MG63 (cell line): ENCODE data around the gene WNT3. TPM values are rescaled to one million over a fixed set of nuclear protein-coding genes. Genes with fewer than 3 reads are reported as not detected.
A peak's percentile ranks its signal among the peaks of the same experiment; 100 is the strongest.
"Not testable (repeated sequence)": the region's sequence is repeated elsewhere in the genome, so short reads cannot be mapped to it uniquely, and the experiment has no call there.

Experiments used
- DNase-seq: peaks from one replicate; pipeline ENCODE4 v3.0.0-alpha.2; 2020
- H3K27me3 ChIP-seq: fragments of 250-450 bp; sonication (Bioruptor Pico); 2 replicates; pipeline ENCODE4 v1.5.1; 2020; ENCODE audit warnings: mild to moderate bottlenecking, moderate library complexity
- H3K36me3 ChIP-seq: fragments of 250-450 bp; sonication (Bioruptor Pico); 2 replicates; pipeline ENCODE4 v1.5.1; 2020; ENCODE audit warnings: mild to moderate bottlenecking, moderate library complexity
- H3K4me3 ChIP-seq: fragments of 250-450 bp; sonication (Bioruptor Pico); 2 replicates; pipeline ENCODE4 v1.5.1; 2020; ENCODE audit warnings: mild to moderate bottlenecking, moderate library complexity
- H3K9me3 ChIP-seq: fragments of 250-450 bp; sonication (Bioruptor Pico); 2 replicates; pipeline ENCODE4 v1.5.1; 2020; ENCODE audit warnings: mild to moderate bottlenecking, moderate library complexity
- total RNA-seq: library from RNA; depleted of rRNA; stranded (reverse); fragments of >200 nt; shearing (Covaris generic); gene quantifications from 2 replicates; pipeline ENCODE4 v1.2.3, GENCODE V29; 2014; ENCODE audit warnings: low replicate concordance

WNT3 gene
- total RNA-seq, 1 experiment from 2014 or later = 5.6 TPM

DNA sequence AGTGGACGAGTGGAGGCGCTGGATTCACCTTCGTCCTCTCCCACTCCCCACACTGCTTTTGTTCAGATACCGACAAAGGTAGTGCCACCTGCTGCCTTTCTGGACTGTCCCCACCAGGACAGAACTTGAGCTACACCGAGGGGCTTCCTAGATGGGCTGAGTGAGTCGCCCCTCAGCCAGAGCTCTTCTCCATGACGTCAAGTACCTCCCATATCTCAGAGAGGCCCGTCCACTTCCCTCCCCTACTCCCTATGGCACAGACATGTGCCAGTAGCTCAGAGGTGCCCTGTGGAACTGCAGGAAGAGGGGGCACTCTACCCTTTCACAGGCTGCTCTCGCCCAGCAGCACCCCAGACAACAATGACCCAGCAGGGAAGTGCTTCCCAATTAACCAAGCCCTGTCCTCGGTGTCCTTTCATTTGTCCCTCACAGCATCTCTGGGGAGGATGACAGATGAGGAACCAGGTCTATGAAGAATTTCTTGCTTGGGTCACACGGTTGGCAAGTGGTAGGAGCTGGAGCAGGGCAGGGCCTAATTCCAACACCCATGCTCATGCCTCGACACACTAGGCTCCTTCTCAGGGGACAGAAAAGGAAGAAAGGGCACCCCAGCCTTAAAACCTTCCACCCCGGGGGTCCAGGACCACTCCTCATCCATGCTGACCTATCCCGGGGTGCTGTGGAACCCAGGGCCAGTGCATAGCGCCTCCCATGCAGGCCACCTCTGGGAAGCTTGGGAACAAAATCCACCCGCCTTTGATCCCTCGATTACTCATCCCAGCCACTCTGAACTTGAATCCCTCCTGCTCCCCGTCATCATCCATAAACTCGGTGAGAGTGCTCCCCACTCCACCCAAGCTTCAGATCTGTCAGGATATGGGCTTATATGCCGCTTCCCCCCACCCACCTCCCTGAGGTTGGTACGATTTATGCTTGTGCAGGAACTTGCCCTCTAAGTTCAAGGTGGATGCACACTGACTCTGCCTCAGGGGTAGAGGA, 51.7 kb downstream of the WNT3 start:
- H3K9me3 ChIP-seq = no peaks in the 10 kb centered on the region
- no peaks in the 10 kb centered on the region for H3K27me3 ChIP-seq
- H3K36me3 ChIP-seq = peaks cover 4% of the 10 kb centered on the region
- no peak overlapping the region for H3K4me3 ChIP-seq
- no peak for DNase-seq

DNA sequence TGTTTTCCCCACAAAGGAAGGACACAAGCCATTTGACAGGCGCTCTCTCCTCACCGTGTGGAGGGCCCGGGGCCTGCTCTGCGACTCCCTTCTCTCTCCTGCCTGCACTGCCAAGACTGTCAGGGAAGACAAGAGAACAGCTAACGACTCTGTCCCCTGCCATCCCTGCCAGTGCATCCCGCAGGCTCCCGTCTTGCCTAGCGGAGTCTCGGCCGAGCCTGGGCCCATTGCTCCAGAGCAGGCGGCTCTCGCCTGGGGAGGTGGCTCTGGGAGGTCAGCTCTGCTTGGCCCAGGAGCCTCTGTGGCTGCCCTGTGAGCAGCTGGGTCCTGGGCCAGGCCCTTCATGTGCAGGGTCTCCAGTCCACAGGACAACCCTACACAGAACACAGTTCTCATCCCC, 53.0 kb downstream of the WNT3 start:
- DNase-seq = no peak
- H3K9me3 ChIP-seq = no peaks in the 10 kb centered on the region
- H3K27me3 ChIP-seq = no peaks in the 10 kb centered on the region
- H3K36me3 ChIP-seq = peaks cover 4% of the 10 kb centered on the region
- H3K4me3 ChIP-seq = no peak overlapping the region

DNA sequence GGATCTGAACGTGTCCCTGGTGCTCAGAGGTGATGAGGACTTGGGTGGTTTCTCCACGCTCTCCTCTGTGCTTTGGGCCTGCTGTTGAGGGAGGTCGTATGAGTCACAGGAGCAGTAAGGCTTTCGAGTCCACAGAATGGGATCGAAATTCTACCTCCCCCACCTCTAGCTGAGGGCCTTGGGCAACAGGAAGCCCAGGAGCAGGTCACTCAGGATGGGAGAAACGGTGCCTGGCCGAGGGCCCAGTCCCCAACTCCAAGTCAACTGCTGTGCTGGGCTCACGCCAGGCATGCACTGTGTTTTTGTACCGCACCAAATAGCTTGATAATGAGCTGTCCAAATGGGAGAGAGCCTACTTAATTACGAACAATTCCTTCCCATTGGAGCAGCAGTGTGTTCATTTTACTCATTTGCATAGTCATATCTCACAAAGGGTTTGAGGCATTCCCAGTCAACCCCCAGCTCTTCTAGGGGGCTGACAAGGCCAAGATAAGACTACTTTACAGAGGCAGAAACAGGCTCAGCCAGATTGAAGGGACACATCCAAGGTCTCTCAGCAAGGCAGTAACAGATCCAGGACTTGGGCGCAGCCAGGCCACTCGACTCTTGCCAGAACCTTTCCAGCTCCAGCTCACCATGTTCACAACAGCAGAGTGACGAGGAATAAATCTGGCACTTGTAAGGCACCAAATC, 53.6 kb downstream of the WNT3 start:
- H3K27me3 ChIP-seq = no peaks in the 10 kb centered on the region
- DNase-seq = peak; percentile 53
- no peak overlapping the region for H3K4me3 ChIP-seq
- H3K9me3 ChIP-seq = no peaks in the 10 kb centered on the region
- H3K36me3 ChIP-seq = peaks cover 4% of the 10 kb centered on the region

DNA sequence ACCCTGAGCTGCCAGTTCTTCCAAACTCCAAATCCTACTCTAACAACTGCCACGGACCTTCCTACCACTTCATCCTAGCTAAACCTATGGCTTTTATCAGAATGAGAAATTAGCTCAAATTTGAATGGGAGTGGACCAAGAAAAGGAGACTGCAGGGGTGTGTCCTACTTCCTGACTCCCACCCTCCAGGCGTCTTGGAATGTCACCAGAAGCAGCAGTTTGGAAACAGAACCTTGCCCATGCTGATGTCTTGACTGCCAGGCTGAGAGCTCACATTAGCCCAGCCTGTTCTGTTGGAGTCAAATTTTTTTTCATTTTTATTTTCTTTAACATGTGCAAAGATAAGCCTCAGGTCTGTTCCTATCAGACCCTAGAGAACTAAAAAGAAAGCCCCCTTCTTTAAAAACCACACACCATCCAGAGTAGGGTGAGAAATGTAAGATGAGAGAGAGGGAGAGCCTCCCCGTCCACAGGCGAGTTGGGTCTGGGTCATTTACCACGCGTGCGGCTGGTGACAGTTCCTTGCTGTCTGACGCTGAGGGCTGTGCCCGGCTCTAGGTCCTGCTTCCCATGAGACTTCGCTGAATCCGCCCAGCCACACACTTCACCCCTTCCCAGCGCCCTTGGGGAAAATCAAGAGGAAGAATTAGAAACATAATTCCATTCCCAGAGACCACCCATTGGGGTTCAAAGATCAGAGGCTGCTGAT, 54.3 kb downstream of the WNT3 start:
- H3K9me3 ChIP-seq = no peaks in the 10 kb centered on the region
- H3K4me3 ChIP-seq = no peak overlapping the region
- no peak for DNase-seq
- H3K36me3 ChIP-seq = peaks cover 4% of the 10 kb centered on the region
- no peaks in the 10 kb centered on the region for H3K27me3 ChIP-seq

DNA sequence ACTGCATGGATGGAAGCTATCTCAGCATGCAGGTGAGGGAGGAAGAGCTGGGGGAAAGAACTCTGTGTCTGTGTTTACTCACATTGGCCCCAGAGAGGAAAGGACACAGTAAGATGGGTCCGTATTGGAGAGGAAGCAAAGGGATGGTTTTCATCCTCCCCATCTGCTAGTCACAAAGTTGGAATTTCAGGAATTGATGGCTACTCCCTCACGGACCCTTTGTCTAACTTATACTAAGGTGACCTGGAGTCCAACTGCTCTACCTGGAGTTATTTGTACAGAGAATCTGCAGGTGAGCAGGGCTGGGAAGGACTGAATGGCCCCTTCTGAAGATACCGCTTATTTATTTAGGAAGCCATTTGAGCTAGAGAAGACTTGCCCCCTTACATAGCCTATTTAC, 55.1 kb downstream of the WNT3 start:
- Histone ChIP-seq H3K27me3 (no peaks in the 10 kb centered on the region), H3K4me3 (no peak overlapping the region), H3K9me3 (no peaks in the 10 kb centered on the region), H3K36me3 (peaks cover 4% of the 10 kb centered on the region)
- no peak for DNase-seq

DNA sequence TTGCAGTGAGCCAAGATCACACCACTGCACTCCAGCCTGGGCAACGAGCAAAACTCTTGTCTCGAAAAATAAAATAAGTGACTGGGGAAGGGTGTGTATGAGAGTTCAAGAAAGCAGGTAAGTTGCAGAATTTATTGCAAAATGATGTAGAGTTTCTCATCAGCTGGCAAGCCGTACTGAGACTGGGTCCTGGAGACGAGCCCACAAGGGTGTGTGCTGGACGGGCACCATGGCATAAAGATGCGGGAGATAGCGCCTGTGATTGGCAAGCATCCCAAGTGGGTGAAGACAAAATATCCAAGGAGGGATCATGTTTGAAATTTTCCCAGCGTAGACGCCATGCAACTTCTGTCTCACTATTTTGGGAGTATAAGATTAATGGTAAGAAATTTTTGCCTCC, 59.4 kb downstream of the WNT3 start:
- no peak overlapping the region for H3K4me3 ChIP-seq
- H3K27me3 ChIP-seq = no peaks in the 10 kb centered on the region
- no peaks in the 10 kb centered on the region for H3K9me3 ChIP-seq
- H3K36me3 ChIP-seq = peaks cover 12% of the 10 kb centered on the region
- no peak for DNase-seq

DNA sequence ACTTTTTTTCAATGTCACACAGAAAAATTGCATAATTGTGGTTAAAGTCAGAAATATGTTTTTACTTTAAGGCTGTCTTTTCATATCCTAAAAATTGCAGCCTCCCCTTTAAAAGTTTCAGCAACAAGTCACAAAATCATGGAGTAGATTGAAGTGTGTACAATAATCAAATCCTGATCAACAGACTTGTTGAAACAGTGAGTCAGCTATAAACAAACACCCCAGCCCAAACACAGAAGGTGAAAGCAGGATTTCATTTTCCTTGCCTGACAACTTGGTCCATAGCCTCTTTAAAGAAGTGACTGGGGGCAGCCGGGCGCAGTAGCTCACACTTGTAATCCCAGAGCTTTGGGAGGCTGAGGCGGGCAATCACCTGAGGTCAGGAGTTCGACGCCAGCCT, 59.9 kb downstream of the WNT3 start:
- Histone ChIP-seq H3K4me3 (no peak overlapping the region), H3K36me3 (peaks cover 12% of the 10 kb centered on the region), H3K9me3 (no peaks in the 10 kb centered on the region), H3K27me3 (no peaks in the 10 kb centered on the region)
- no peak for DNase-seq

DNA sequence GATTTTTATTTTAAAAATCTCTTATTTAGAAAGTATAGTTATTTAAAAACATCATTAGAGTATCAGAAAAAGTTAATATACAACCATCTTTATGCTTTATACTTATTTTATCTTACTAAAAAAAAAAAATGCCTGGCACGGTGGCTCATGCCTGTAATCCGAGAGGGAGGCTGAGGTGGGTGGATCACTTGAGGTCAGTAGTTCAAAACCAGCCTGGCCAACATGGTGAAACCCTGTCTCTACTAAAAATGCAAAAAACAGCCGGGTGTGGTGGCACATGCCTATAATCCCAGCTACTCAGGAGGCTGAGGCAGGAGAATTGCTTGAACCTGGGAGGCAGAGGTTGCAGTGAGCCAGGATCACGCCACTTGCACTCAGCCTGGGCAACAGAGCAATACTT, 60.9 kb downstream of the WNT3 start:
- not testable (repeated sequence) for H3K27me3 ChIP-seq, H3K4me3 ChIP-seq, H3K9me3 ChIP-seq, DNase-seq
- H3K36me3 ChIP-seq = peaks cover 12% of the 10 kb centered on the region

DNA sequence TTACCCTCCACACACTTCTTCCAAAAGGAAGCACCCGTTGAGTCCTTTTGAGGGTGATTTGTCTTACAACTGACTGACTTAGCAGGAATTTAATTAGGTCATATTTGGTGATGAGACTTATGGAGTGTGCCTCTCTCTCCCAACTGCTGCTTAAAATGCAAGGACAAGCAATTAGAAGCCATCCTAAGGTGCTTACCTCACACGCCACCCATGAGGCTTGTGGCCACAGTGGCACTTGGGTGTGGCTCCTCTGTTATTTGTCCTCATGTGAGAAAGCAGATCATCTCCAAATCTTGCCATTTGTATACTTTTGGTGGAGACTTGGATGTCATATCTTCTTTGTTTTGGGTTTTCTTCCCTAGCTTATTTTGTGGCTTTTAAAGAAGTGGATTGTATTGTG, 61.6 kb downstream of the WNT3 start:
- Histone ChIP-seq H3K36me3 (peaks cover 18% of the 10 kb centered on the region), H3K27me3 (no peaks in the 10 kb centered on the region), H3K4me3 (no peak overlapping the region), H3K9me3 (no peaks in the 10 kb centered on the region)
- no peak for DNase-seq

DNA sequence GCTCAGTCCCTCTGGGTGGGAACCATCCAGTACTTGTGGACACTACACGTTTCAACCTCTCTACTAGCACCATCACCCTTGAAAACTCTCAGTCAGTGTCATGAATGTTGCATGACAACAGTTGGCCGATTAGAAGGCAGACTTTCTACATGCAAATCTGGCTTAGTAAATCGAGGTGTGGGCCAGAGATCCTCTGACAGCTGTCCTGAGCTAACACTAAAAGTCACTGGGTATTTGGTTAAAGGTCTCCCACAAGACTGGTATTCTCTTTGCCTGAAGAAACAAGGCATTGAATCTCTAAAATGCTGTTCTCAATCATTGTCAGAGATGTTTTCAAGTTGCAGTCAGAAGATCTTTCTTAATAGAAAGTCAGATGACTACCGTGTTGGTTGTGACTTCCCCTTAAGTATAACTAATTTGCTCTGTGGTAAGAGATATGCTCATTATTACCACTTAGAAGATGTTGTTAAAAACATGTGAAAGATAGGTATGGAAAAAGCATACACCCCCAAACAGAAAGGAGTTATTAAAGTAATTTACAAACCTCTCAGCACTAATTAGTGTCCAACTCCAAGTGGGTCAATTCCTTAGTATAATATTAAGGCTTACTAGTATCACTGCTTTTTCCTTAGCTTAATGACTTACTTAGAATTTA, 62.3 kb downstream of the WNT3 start:
- Histone ChIP-seq H3K36me3 (peaks cover 25% of the 10 kb centered on the region), H3K4me3 (no peak overlapping the region), H3K27me3 (no peaks in the 10 kb centered on the region), H3K9me3 (no peaks in the 10 kb centered on the region)
- no peak for DNase-seq

DNA sequence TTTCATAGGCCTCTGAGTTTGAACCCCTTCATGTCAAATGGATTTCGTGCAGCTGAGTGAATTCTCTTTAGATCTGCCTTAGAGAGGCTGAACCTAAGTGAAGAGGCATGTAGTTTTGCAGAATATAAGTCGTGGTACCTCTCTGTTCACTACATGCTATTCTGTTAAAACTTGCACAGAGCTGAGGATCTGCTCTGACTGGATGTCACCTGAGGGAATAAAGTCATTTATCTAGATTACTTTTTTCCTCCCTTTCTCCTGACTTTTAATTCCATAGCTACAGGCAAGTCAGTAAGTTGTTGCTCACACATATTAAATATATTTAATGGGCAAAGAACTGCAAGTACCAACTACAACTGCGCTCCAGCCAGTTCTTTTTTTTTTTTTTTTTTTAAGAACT, 64.7 kb downstream of the WNT3 start:
- Histone ChIP-seq H3K36me3 (peaks cover 25% of the 10 kb centered on the region), H3K4me3 (no peak overlapping the region), H3K9me3 (no peaks in the 10 kb centered on the region), H3K27me3 (no peaks in the 10 kb centered on the region)
- no peak for DNase-seq

DNA sequence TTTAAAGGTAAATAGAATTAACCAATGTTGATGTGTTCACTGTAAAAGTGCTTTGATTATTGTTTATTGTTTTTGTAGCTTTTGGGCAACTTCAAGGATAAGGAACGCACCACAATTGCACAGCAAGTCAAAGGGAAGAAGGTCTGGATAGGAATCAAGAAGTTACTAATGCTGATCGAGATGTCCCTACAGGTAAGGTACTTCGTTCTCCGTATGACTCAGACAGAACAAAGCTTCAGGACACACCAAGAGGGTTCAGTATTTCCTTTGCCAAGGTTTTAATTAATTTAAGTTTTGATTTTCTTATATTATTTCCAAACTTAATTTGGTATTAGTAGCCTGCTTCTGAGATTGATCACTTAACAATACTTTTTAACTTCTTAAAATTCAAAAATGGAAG, 67.1 kb downstream of the WNT3 start:
- peaks cover 24% of the 10 kb centered on the region for H3K36me3 ChIP-seq
- no peak overlapping the region for H3K4me3 ChIP-seq
- no peak for DNase-seq
- no peaks in the 10 kb centered on the region for H3K9me3 ChIP-seq
- H3K27me3 ChIP-seq = no peaks in the 10 kb centered on the region

DNA sequence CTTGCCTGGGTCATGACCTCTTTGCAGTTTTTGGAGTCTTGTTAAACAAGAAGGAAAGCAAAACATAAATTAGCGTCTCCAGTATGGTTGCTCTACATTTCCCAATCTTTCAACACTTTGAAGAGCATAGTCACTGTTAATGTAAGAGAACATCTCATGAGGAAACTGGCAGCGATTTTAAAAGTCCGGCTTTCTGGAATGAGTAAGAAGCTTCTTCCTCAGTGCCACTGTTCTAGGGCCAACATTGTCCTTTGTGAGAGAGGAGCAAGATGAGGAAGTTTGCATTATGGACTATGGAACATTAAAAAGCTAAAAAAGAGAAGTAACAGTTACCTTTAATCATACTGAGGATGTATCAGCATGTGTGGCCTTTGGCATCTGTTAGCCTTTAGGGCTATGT, 73.1 kb downstream of the WNT3 start:
- Histone ChIP-seq H3K4me3 (no peak overlapping the region), H3K36me3 (no peaks in the 10 kb centered on the region; the same call in 1 of the 2 replicates), H3K9me3 (no peaks in the 10 kb centered on the region), H3K27me3 (no peaks in the 10 kb centered on the region)
- DNase-seq = no peak

DNA sequence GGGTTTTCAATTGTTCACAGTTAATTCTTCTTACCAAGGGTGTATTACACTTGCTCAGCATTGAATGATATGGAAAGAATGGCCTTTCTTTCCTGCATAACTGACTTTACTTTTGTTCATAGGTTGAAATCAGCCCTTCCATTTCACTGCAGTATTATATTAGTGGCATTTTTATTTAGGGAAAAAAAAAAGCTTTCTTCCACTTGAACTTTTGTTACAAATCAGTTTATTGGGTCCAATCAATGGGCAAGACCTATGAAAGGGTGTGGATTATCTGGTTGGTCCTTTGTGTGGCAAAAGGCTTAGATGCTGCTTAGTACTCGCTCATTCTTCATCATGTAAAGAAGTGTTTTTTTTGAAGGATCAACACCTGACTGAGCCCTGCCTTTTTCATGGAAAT, 74.1 kb downstream of the WNT3 start:
- no peaks in the 10 kb centered on the region for H3K9me3 ChIP-seq
- DNase-seq = no peak
- no peaks in the 10 kb centered on the region; the same call in 1 of the 2 replicates for H3K36me3 ChIP-seq
- no peak overlapping the region for H3K4me3 ChIP-seq
- H3K27me3 ChIP-seq = no peaks in the 10 kb centered on the region

DNA sequence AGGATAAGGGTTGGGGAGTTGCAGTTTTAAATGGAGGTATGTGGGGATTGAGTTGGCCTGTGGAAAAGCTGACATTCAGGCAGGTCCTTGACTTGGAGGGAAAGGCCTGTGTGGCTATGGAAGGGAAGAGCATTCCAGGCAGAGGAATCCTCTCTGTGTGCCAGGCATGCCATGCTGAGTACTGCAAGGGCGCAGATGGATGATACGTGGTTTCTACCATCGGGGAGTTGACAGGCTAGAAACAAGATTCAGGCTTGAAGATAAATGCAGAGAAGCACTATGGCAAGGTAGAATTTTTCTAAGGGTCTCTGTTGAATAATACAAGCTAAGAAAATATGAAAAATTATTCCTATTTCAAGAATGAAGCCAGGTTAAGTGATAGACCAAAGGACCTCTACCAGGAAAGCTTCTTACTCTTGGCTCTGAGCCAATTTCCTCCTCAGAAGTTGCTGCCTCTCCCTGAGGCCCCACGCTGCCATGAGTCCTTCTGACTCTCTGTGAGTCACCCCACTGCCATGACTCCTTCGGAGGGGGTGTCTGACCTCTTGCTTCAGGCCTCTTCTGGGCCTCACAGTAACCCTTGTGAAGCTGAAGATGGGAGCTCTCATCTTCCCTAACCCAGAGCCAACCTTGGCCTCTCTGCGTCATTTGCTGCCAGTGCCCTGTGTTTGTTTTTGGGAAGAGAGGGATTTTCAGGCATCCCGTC, 75.8 kb downstream of the WNT3 start:
- Histone ChIP-seq H3K27me3 (no peaks in the 10 kb centered on the region), H3K36me3 (no peaks in the 10 kb centered on the region; the same call in 1 of the 2 replicates), H3K4me3 (no peak overlapping the region), H3K9me3 (no peaks in the 10 kb centered on the region)
- DNase-seq = peak; percentile 95

DNA sequence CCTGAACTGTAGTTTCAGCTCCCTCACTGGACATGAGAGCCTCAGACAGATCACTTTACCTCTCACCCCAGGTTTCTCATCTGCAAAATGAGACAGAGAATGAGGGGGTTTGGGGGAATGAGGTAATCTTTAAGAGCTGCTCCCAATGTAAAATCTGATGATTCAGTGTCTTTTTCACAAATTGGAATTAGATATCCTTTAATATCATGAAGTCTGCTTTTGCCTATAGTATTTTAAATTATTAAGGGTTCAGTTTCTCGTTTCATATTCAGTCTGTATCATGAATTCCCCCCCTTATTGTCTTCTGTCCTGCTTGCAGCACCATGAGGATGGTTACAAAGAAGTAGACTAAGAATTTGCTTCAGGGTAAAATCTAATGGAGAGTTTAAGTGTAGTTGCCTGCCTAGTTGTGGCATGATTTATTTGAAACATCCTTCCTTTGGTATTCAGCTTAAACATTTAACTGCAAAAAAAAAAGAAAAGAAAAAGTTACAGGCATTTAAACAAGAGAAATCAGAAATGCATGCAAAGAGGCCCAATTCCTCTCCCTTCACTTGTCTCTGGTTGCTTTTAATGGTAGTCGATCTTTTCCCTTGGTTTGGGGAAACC, 77.3 kb downstream of the WNT3 start:
- no peaks in the 10 kb centered on the region for H3K27me3 ChIP-seq
- no peaks in the 10 kb centered on the region for H3K9me3 ChIP-seq
- DNase-seq = no peak
- no peaks in the 10 kb centered on the region; the same call in 1 of the 2 replicates for H3K36me3 ChIP-seq
- H3K4me3 ChIP-seq = no peak overlapping the region
